Measurements from ENCODE around the gene ACAD10. TPM values are rescaled to one million over a fixed set of nuclear protein-coding genes. Genes with fewer than 3 reads are reported as not detected.

ACAD10 gene
- total and polyA plus RNA-seq, 4 donors, result 16.4 to 33.4 (median 20.9) TPM

DNA sequence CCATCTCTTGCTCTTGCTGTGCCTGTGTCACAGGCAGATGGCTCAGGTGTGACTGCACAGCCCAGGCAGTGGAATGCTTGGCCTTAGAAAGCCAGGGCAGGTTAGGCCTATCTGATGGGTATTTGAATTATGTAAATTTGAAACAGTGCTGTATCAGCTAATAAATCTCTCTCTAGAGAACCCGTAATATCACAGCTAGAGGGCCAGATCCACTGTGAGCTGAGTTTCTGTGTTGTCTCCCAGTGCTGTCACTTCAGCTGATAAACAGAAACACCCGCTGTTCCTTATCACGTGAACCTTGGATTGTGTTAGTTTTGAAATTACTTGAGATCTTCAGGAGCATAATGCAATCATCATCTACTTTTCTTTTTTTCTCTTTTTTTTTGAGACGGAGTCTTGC, 59.4 kb downstream of the ACAD10 start:
- Histone ChIP-seq H3K4me3 (ENCODE audit: low read depth, low read length) (no peak overlapping the region), H3K27ac (ENCODE audit: low read depth, low read length) (no peak overlapping the region), H3K36me3 (ENCODE audit: control insufficient read depth, insufficient read depth, low read length) (peaks cover 42% of the 10 kb centered on the region), H3K4me1 (ENCODE audit: control insufficient read depth, insufficient read depth, low read length) (no peaks in the 10 kb centered on the region), H3K9me3 (ENCODE audit: control insufficient read depth, insufficient read depth, low read length) (no peaks in the 10 kb centered on the region), H3K27me3 (ENCODE audit: control insufficient read depth, insufficient read depth, low read length) (no peaks in the 10 kb centered on the region)
- DNase-seq (ENCODE audit: low read depth in 4 of 6, low spot score in 6 of 6), result no peak
- WGBS (ENCODE audit: insufficient coverage), result 100% methylated on average over 1 of the region's 4 CpGs

DNA sequence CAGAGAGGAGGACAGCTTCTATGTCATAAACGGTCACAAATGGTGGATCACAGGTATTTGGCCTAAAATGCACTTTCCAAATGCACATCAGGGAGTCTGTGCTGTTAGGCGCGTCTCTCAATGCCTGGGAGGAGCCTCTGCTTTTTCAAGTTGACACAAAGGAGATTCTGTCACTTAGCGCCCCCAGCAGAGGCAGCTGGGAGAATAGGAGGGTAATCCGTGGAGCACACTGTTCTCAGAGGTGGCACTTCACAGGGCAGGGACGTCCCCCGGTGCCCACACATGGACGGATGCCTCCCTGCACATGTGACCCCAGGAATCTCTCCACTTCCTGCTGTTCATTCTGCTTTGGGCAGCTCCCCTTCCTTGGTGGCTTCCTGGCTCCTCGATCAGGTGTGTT, 61.5 kb downstream of the ACAD10 start:
- H3K4me1 ChIP-seq (ENCODE audit: control insufficient read depth, insufficient read depth, low read length), result no peaks in the 10 kb centered on the region
- DNase-seq (ENCODE audit: low read depth in 4 of 6, low spot score in 6 of 6), result no peak
- no peaks in the 10 kb centered on the region for H3K9me3 ChIP-seq (ENCODE audit: control insufficient read depth, insufficient read depth, low read length)
- no peaks in the 10 kb centered on the region for H3K27me3 ChIP-seq (ENCODE audit: control insufficient read depth, insufficient read depth, low read length)
- no peak overlapping the region for H3K4me3 ChIP-seq (ENCODE audit: low read depth, low read length)
- H3K36me3 ChIP-seq (ENCODE audit: control insufficient read depth, insufficient read depth, low read length), result peaks cover 48% of the 10 kb centered on the region
- H3K27ac ChIP-seq (ENCODE audit: low read depth, low read length), result no peak overlapping the region
- 77% methylated on average over 9 of the region's 9 CpGs for WGBS (ENCODE audit: insufficient coverage)

DNA sequence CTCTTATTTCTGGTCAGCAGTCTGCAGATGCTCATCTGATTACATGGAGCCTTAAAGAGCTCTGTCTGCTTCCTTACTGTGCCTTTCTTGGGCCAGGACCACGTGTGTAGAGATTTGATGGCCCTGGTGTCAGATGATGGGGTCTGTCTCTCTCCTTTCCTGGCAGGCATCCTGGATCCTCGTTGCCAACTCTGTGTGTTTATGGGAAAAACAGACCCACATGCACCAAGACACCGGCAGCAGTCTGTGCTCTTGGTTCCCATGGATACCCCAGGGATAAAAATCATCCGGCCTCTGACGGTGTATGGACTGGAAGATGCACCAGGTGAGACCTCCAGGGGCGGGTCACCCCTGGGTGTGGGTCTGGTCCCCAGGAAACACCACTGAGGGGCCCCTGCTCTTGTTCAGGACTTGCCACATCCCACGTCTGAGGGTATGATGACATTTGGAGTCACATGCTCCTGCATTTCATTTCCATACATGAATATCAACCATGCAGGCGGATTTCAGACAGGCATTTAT, 62.4 kb downstream of the ACAD10 start:
- H3K36me3 ChIP-seq (ENCODE audit: control insufficient read depth, insufficient read depth, low read length), result peaks cover 52% of the 10 kb centered on the region
- H3K4me1 ChIP-seq (ENCODE audit: control insufficient read depth, insufficient read depth, low read length), result no peaks in the 10 kb centered on the region
- no peak overlapping the region for H3K27ac ChIP-seq (ENCODE audit: low read depth, low read length)
- H3K9me3 ChIP-seq (ENCODE audit: control insufficient read depth, insufficient read depth, low read length), result no peaks in the 10 kb centered on the region
- DNase-seq (ENCODE audit: low read depth in 4 of 6, low spot score in 6 of 6), result peak in 1 of 6 donors; percentile 95
- no peaks in the 10 kb centered on the region for H3K27me3 ChIP-seq (ENCODE audit: control insufficient read depth, insufficient read depth, low read length)
- H3K4me3 ChIP-seq (ENCODE audit: low read depth, low read length), result no peak overlapping the region
- WGBS (ENCODE audit: insufficient coverage), result 80% methylated on average over 6 of the region's 8 CpGs

GRCh38 chr12:111748867-111749266, 63.0 kb downstream of the ACAD10 start:
- 98% methylated on average over 6 of the region's 7 CpGs for WGBS (ENCODE audit: insufficient coverage)
- Histone ChIP-seq H3K27ac (ENCODE audit: low read depth, low read length) (no peak overlapping the region), H3K36me3 (ENCODE audit: control insufficient read depth, insufficient read depth, low read length) (peaks cover 58% of the 10 kb centered on the region)

DNA sequence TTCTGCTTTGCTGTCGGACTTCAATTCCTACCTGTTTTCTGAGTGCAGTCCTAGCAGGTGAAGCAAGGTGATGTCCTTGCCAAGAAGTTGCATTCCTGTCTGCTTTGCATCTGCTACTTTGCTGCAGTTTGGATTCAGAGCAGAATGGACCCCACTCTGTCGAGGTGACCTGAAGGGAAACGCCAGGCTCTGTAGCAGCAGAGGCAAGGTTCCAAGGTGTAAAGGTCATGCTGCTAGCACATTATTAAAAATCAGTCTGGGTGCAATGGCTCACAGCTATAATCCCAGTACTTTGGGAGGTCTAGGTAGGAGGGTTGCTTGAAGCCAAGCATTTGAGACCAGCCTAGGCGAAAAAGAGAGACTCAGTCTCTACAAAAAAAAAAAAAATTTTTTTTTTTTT, 63.5 kb downstream of the ACAD10 start:
- H3K36me3 ChIP-seq (ENCODE audit: control insufficient read depth, insufficient read depth, low read length), result peaks cover 59% of the 10 kb centered on the region
- peaks cover 6% of the 10 kb centered on the region for H3K4me1 ChIP-seq (ENCODE audit: control insufficient read depth, insufficient read depth, low read length)
- WGBS (ENCODE audit: insufficient coverage), result 86% methylated on average over 3 of the region's 4 CpGs
- H3K27ac ChIP-seq (ENCODE audit: low read depth, low read length), result no peak overlapping the region
- no peaks in the 10 kb centered on the region for H3K9me3 ChIP-seq (ENCODE audit: control insufficient read depth, insufficient read depth, low read length)
- DNase-seq (ENCODE audit: low read depth in 4 of 6, low spot score in 6 of 6), result no peak
- H3K27me3 ChIP-seq (ENCODE audit: control insufficient read depth, insufficient read depth, low read length), result no peaks in the 10 kb centered on the region
- no peak overlapping the region for H3K4me3 ChIP-seq (ENCODE audit: low read depth, low read length)

More at GRCh38 chr12:111748867-111749266, 63.0 kb downstream of the ACAD10 start:
- DNase-seq (ENCODE audit: low read depth in 4 of 6, low spot score in 6 of 6), result no peak
- H3K4me1 ChIP-seq (ENCODE audit: control insufficient read depth, insufficient read depth, low read length), result peaks cover 3% of the 10 kb centered on the region
- no peak overlapping the region for H3K4me3 ChIP-seq (ENCODE audit: low read depth, low read length)
- H3K9me3 ChIP-seq (ENCODE audit: control insufficient read depth, insufficient read depth, low read length), result no peaks in the 10 kb centered on the region
- H3K27me3 ChIP-seq (ENCODE audit: control insufficient read depth, insufficient read depth, low read length), result no peaks in the 10 kb centered on the region

- DNase-seq (ENCODE audit: low read depth in 4 of 6, low spot score in 6 of 6), result peak in 2 of 6 donors; percentile 29 to 63
- Histone ChIP-seq H3K4me3 (ENCODE audit: low read depth, low read length) (no peak overlapping the region), H3K4me1 (ENCODE audit: control insufficient read depth, insufficient read depth, low read length) (peaks cover 36% of the 10 kb centered on the region), H3K36me3 (ENCODE audit: control insufficient read depth, insufficient read depth, low read length) (peaks cover 70% of the 10 kb centered on the region), H3K27ac (ENCODE audit: low read depth, low read length) (no peak overlapping the region), H3K9me3 (ENCODE audit: control insufficient read depth, insufficient read depth, low read length) (no peaks in the 10 kb centered on the region), H3K27me3 (ENCODE audit: control insufficient read depth, insufficient read depth, low read length) (no peaks in the 10 kb centered on the region)
- WGBS (ENCODE audit: insufficient coverage), result 63% methylated on average over 23 of the region's 23 CpGs
Observed at GRCh38 chr12:111753144-111753881, 67.5 kb downstream of the ACAD10 start.

GRCh38 chr12:111754671-111755070, 68.8 kb downstream of the ACAD10 start:
- Histone ChIP-seq H3K4me3 (ENCODE audit: low read depth, low read length) (no peak overlapping the region), H3K27ac (ENCODE audit: low read depth, low read length) (no peak overlapping the region), H3K36me3 (ENCODE audit: control insufficient read depth, insufficient read depth, low read length) (peaks cover 63% of the 10 kb centered on the region), H3K27me3 (ENCODE audit: control insufficient read depth, insufficient read depth, low read length) (no peaks in the 10 kb centered on the region), H3K4me1 (ENCODE audit: control insufficient read depth, insufficient read depth, low read length) (peaks cover 41% of the 10 kb centered on the region), H3K9me3 (ENCODE audit: control insufficient read depth, insufficient read depth, low read length) (no peaks in the 10 kb centered on the region)
- peak in 1 of 6 donors; percentile 85 for DNase-seq (ENCODE audit: low read depth in 4 of 6, low spot score in 6 of 6)
- 85% methylated on average over 8 of the region's 8 CpGs for WGBS (ENCODE audit: insufficient coverage)

DNA sequence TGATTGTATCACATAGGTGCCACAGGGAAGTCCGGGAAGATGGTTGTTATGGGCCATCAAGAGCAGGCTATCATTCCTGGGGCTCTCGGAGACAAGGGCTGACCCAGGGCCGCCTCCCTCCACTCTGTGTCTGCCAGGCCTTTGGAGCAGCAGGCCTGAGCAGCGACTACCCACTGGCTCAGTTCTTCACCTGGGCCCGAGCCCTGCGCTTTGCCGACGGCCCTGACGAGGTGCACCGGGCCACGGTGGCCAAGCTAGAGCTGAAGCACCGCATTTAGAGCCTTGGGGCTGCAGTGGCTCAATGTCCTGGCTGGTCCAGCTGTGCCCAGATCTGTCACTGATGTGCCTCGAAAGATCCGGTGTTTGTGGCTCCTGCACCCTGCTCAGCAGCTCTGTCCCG, 70.3 kb downstream of the ACAD10 start:
- 95% methylated on average over 15 of the region's 15 CpGs for WGBS (ENCODE audit: insufficient coverage)
- Histone ChIP-seq H3K4me1 (ENCODE audit: control insufficient read depth, insufficient read depth, low read length) (peaks cover 41% of the 10 kb centered on the region), H3K27ac (ENCODE audit: low read depth, low read length) (no peak overlapping the region), H3K27me3 (ENCODE audit: control insufficient read depth, insufficient read depth, low read length) (no peaks in the 10 kb centered on the region), H3K4me3 (ENCODE audit: low read depth, low read length) (no peak overlapping the region), H3K9me3 (ENCODE audit: control insufficient read depth, insufficient read depth, low read length) (no peaks in the 10 kb centered on the region), H3K36me3 (ENCODE audit: control insufficient read depth, insufficient read depth, low read length) (peaks cover 63% of the 10 kb centered on the region)
- no peak for DNase-seq (ENCODE audit: low read depth in 4 of 6, low spot score in 6 of 6)

GRCh38 chr12:111756681-111757080, 70.8 kb downstream of the ACAD10 start:
- H3K27ac ChIP-seq (ENCODE audit: low read depth, low read length), result no peak overlapping the region
- H3K36me3 ChIP-seq (ENCODE audit: control insufficient read depth, insufficient read depth, low read length), result peaks cover 63% of the 10 kb centered on the region

More at GRCh38 chr12:111756681-111757080, 70.8 kb downstream of the ACAD10 start:
- no peaks in the 10 kb centered on the region for H3K27me3 ChIP-seq (ENCODE audit: control insufficient read depth, insufficient read depth, low read length)
- DNase-seq (ENCODE audit: low read depth in 4 of 6, low spot score in 6 of 6), result no peak
- WGBS (ENCODE audit: insufficient coverage), result 61% methylated on average over 2 of the region's 7 CpGs
- peaks cover 41% of the 10 kb centered on the region for H3K4me1 ChIP-seq (ENCODE audit: control insufficient read depth, insufficient read depth, low read length)
- no peaks in the 10 kb centered on the region for H3K9me3 ChIP-seq (ENCODE audit: control insufficient read depth, insufficient read depth, low read length)
- H3K4me3 ChIP-seq (ENCODE audit: low read depth, low read length), result no peak overlapping the region
